BE2C (cell line): ENCODE measurements around the gene METRN.

Source experiments
- DNase-seq: peaks from one replicate; pipeline ENCODE4 v3.0.0-alpha.2; 2020
- H3K27me3 ChIP-seq: fragments of 250-450 bp; sonication (Bioruptor Pico); 2 replicates; pipeline ENCODE4 v1.5.1; 2020; ENCODE audit warnings: mild to moderate bottlenecking
- H3K36me3 ChIP-seq: fragments of 250-450 bp; sonication (Bioruptor Pico); 2 replicates; pipeline ENCODE4 v1.5.1; 2020; ENCODE audit warnings: mild to moderate bottlenecking
- H3K4me1 ChIP-seq: fragments of 250-450 bp; sonication (Bioruptor Pico); 2 replicates; pipeline ENCODE4 v1.5.1; 2020
- H3K4me3 ChIP-seq: 2 replicates; pipeline ENCODE4 v1.5.1; 2011; ENCODE audit warnings: low read depth, low read length
- H3K9me3 ChIP-seq: fragments of 250-450 bp; sonication (Bioruptor Pico); 2 replicates; pipeline ENCODE4 v1.5.1; 2020
- CTCF ChIP-seq: IDR thresholded peaks from 2 replicates; pipeline ENCODE4 v1.5.1; 2012; ENCODE audit warnings: mild to moderate bottlenecking, low read depth, low read length

METRN gene

GRCh38 chr16:767743-768235, 52.9 kb downstream of the METRN start:
- no peak overlapping the region for H3K4me3 ChIP-seq

GRCh38 chr16:768428-768827, 53.5 kb downstream of the METRN start:
- DNase-seq = no peak
- no peaks in the 10 kb centered on the region for H3K27me3 ChIP-seq

More at GRCh38 chr16:767743-768235, 52.9 kb downstream of the METRN start:
- H3K4me1 ChIP-seq = no peaks in the 10 kb centered on the region
- TF ChIP-seq CTCF = no peak
- DNase-seq = no peak
- H3K27me3 ChIP-seq = no peaks in the 10 kb centered on the region
- H3K9me3 ChIP-seq = no peaks in the 10 kb centered on the region
- H3K36me3 ChIP-seq = no peaks in the 10 kb centered on the region

More at GRCh38 chr16:768428-768827, 53.5 kb downstream of the METRN start:
- Histone ChIP-seq H3K4me1 (no peaks in the 10 kb centered on the region), H3K9me3 (no peaks in the 10 kb centered on the region), H3K4me3 (no peak overlapping the region), H3K36me3 (no peaks in the 10 kb centered on the region)
- no peak for TF ChIP-seq CTCF
